GM12878 (cell line): ENCODE measurements around the gene KCTD2. TPM values are rescaled to one million over a fixed set of nuclear protein-coding genes. Genes with fewer than 3 reads are reported as not detected.

Source experiments
- CEBPZ ChIP-seq: fragments of 150-350 bp; IDR thresholded peaks from 2 replicates; pipeline ENCODE4 v1.6.1; 2016; ENCODE audit warnings: low read depth, low read length
- ZNF687 ChIP-seq: fragments of 450-650 bp; IDR thresholded peaks from 2 replicates; pipeline ENCODE4 v1.6.1; 2017; ENCODE audit warnings: mild to moderate bottlenecking, moderate library complexity
- polyA plus RNA-seq, 11 experiments: library from polyadenylated mRNA; depleted of rRNA in 4 of 11; unstranded in 6 of 11; stranded (reverse) in 5 of 11; fragments of >200 nt; fragmentation: Nextera tagmentation in 4 of 11; fragmentation: Illumina TruSeq in 1 of 11; extraction: Ambion mirVana in 4 of 11; extraction: Trizol in 1 of 11; gene quantifications; 1 replicate in 1 of 11; 2 replicates in 10 of 11; pipeline versions ENCODE4 v1.2.1 to v1.2.3, GENCODE V29; 2011 to 2016; ENCODE audit warnings: inconsistent platforms in 2 of 11, missing spikeins in 2 of 11, low read depth in 1 of 11
- total RNA-seq, 4 experiments: library from RNA; depleted of rRNA in 3 of 4; stranded (reverse); fragments of >200 nt in 3 of 4; fragmentation: Illumina TruSeq in 1 of 4; extraction: Trizol in 1 of 4; gene quantifications; 2 replicates each; pipeline versions ENCODE4 v1.2.1 to v1.2.3, GENCODE V29; 2013 to 2021
- TF ChIP-seq, protein P1 (sequence below): fragments of 450-650 bp; IDR thresholded peaks from 2 replicates; pipeline ENCODE4 v1.6.1; 2018; ENCODE audit warnings: borderline replicate concordance, mild to moderate bottlenecking; ENCODE audit not compliant: partially characterized antibody

KCTD2 gene
- total and polyA plus RNA-seq, 10 of the 15 experiments (the other 5 are each of a cell fraction or from before 2014, with no cell fraction given): 1.5 to 27.5 (median 13.7) TPM

DNA sequence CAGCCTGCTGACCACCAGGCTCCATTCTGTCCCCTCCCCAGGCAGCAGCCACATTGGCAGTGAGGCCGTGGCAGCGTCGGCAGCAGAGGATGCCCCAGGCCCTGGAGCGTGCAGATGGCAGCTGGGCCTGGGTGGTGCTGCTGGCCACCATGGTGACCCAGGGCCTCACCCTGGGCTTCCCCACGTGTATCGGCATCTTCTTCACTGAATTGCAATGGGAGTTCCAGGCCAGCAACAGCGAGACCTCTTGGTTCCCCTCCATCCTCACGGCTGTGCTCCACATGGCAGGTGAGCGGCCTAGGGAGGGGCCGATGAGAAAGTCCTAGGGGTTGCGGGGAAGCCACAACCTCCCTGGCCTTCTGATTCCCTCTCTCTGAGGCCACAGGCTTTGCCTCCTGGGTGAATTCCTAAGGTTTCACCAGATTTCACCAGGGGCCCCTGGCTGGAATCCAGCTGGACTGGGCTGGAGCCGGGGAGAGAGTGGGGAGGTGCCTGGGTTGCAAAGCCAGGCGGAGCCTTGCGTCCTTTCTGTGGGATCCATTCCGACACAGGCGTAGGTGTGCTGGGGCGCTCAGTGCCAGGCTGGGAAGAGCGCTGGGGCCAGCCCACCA, 46.6 kb downstream of the KCTD2 start (continued):
- TF ChIP-seq ZNF687: no peak
- TF ChIP-seq, protein P1, sequence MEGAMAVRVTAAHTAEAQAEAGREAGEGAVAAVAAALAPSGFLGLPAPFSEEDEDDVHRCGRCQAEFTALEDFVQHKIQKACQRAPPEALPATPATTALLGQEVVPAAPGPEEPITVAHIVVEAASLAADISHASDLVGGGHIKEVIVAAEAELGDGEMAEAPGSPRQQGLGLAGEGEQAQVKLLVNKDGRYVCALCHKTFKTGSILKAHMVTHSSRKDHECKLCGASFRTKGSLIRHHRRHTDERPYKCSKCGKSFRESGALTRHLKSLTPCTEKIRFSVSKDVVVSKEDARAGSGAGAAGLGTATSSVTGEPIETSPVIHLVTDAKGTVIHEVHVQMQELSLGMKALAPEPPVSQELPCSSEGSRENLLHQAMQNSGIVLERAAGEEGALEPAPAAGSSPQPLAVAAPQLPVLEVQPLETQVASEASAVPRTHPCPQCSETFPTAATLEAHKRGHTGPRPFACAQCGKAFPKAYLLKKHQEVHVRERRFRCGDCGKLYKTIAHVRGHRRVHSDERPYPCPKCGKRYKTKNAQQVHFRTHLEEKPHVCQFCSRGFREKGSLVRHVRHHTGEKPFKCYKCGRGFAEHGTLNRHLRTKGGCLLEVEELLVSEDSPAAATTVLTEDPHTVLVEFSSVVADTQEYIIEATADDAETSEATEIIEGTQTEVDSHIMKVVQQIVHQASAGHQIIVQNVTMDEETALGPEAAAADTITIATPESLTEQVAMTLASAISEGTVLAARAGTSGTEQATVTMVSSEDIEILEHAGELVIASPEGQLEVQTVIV: no peak
- no peak for TF ChIP-seq CEBPZ
